ENCODE results near the gene RAB3IL1.
A peak's percentile ranks its signal among the peaks of the same experiment; 100 is the strongest.

RAB3IL1 gene

GRCh38 chr11:61952882-61953281 is 35.5 kb upstream of the RAB3IL1 start:
- no peak for DNase-seq

GRCh38 chr11:61951484-61952135 is 34.2 kb upstream of the RAB3IL1 start:
- DNase-seq, result no peak

- DNase-seq, result no peak
Observed at GRCh38 chr11:61950035-61950547, 32.7 kb upstream of the RAB3IL1 start, which contains the start of gene BEST1. Gene BEST1, plus strand, starts transcription at chr11:61950351. Its CDS starts 1,456 bp downstream, at chr11:61951807.

GRCh38 chr11:61949169-61950034 is 32.0 kb upstream of the RAB3IL1 start:
- DNase-seq, result peak; percentile 65 to 80

- DNase-seq, result no peak
Observed at GRCh38 chr11:61948505-61948904, 31.1 kb upstream of the RAB3IL1 start.

- DNase-seq, result peak in 1 of 2 experiments; percentile 63
Observed at GRCh38 chr11:61947486-61948210, 30.3 kb upstream of the RAB3IL1 start.

GRCh38 chr11:61946894-61947293 is 29.5 kb upstream of the RAB3IL1 start:
- DNase-seq, result no peak

GRCh38 chr11:61945191-61945590 is 27.8 kb upstream of the RAB3IL1 start:
- DNase-seq, result no peak

GRCh38 chr11:61940466-61940865 is 23.1 kb upstream of the RAB3IL1 start:
- DNase-seq, result no peak

GRCh38 chr11:61935861-61936260 is 18.5 kb upstream of the RAB3IL1 start:
- DNase-seq, result no peak

- DNase-seq, result no peak
Observed at GRCh38 chr11:61930933-61931332, 13.6 kb upstream of the RAB3IL1 start.

- no peak for DNase-seq
Observed at GRCh38 chr11:61928606-61929005, 11.2 kb upstream of the RAB3IL1 start.

- DNase-seq, result no peak
Observed at GRCh38 chr11:61927501-61927900, 10.1 kb upstream of the RAB3IL1 start.

GRCh38 chr11:61926235-61926634 is 8.9 kb upstream of the RAB3IL1 start:
- no peak for DNase-seq

- DNase-seq, result no peak
Observed at GRCh38 chr11:61925736-61926135, 8.4 kb upstream of the RAB3IL1 start.

GRCh38 chr11:61924064-61924455 is 6.7 kb upstream of the RAB3IL1 start:
- no peak for DNase-seq

- no peak for DNase-seq
Observed at GRCh38 chr11:61923166-61924063, 6.0 kb upstream of the RAB3IL1 start.

GRCh38 chr11:61922539-61922938 is 5.2 kb upstream of the RAB3IL1 start:
- no peak for DNase-seq

GRCh38 chr11:61921446-61921845 is 4.1 kb upstream of the RAB3IL1 start:
- DNase-seq, result no peak

- no peak for DNase-seq
Observed at GRCh38 chr11:61919705-61920631, 2.6 kb upstream of the RAB3IL1 start.

Data from cerebellar nuclear complex (tissue), 1 donor.